Right lobe of liver (tissue), 6 donors: ENCODE data around the gene DDX42. TPM values are rescaled to one million over a fixed set of nuclear protein-coding genes. Genes with fewer than 3 reads are reported as not detected.
A peak's percentile ranks its signal among the peaks of the same experiment; 100 is the strongest.

ENCODE experiments used
- ATAC-seq, 4 donors: fragments of 200-7000 bp; cut with Tn5 transposase; one replicate each; pipeline ENCODE4 v1.9.1; 2020; ENCODE audit warnings: mild to moderate bottlenecking in 4 of 4, moderate library complexity in 4 of 4
- DNase-seq, 3 donors: peaks; one replicate each; pipeline ENCODE4 v3.0.0-alpha.2; 2020
- H3K27ac ChIP-seq, 3 donors: fragments of 200-600 bp; one replicate each; pipeline ENCODE4 v1.8.0; 2022
- H3K27me3 ChIP-seq, 2 donors: fragments of 200-600 bp; one replicate each; pipeline ENCODE4 v1.8.0; 2022
- H3K36me3 ChIP-seq, 4 donors: fragments of 200-600 bp; sonication (generic) in 1 of 4; one replicate each; pipeline versions ENCODE4 v1.5.1 to v1.8.0; 2017 to 2022; ENCODE audit warnings: control low read depth in 1 of 4
- H3K4me1 ChIP-seq, 4 donors: fragments of 200-600 bp; sonication (generic) in 1 of 4; one replicate each; pipeline versions ENCODE4 v1.5.1 to v1.8.0; 2017 to 2022; ENCODE audit warnings: control low read depth in 1 of 4
- H3K4me3 ChIP-seq, 3 donors: fragments of 200-600 bp; one replicate each; pipeline ENCODE4 v1.8.0; 2022
- H3K9me3 ChIP-seq, 4 donors: fragments of 200-600 bp; sonication (generic) in 1 of 4; one replicate each; pipeline versions ENCODE4 v1.5.1 to v1.8.0; 2017 to 2022; ENCODE audit warnings: control low read depth in 1 of 4
- POLR2A ChIP-seq: fragments of 450-650 bp; IDR thresholded peaks from one replicate; pipeline ENCODE4 v1.6.1; 2017; ENCODE audit warnings: antibody characterized with exemption, mild to moderate bottlenecking
- WGBS: methylation state at CpG from one replicate; pipeline ENCODE4 v1.1.6; 2018; ENCODE audit warnings: low coverage, low lambda C conversion rate; ENCODE audit not compliant: insufficient coverage; ENCODE audit errors: missing lambda C conversion rate; 5-methylcytosine and 5-hydroxymethylcytosine counted together
- intact Hi-C, 2 donors: fragments of 100-400 bp; cut with DNase I; formaldehyde crosslinking; loops; one replicate each; pipeline versions ENCODE4 v1.11.2 to v1.14.1; 2022
- total RNA-seq, 6 experiments: library from RNA; depleted of rRNA in 2 of 6; stranded (reverse); fragments of >200 nt in 2 of 6; fragmentation: NEBNext Ultra II Directional in 3 of 6; extraction: Animal tissue kit (Norgen Biotek cat#: 25700) in 3 of 6; gene quantifications; one replicate each; pipeline versions ENCODE4 v1.1.0 to v1.2.4, GENCODE V29; 2016 to 2023
- TF ChIP-seq, protein P1 (sequence below), 4 donors: fragments of 200-600 bp in 3 of 4; fragments of 450-650 bp in 1 of 4; IDR thresholded peaks; one replicate each; pipeline versions ENCODE4 v1.5.1 to v1.8.0; 2016 to 2022; ENCODE audit warnings: antibody characterized with exemption in 4 of 4, mild to moderate bottlenecking in 2 of 4
- donor health status: DM: no; HTN: yes; CAD: no.
- donor health status: DM: no; HTN: no; CAD: no.
- donor health status: DM: no; HTN: no; CAD: no.
- donor health status: DM: no; HTN: yes; CAD: no.
- donor health status: DM: no; HTN: yes; CAD: no.

Gene DDX42
- total RNA-seq, 6 experiments from 2014 or later: 28.5 to 45.2 (median 36.2) TPM

DNA sequence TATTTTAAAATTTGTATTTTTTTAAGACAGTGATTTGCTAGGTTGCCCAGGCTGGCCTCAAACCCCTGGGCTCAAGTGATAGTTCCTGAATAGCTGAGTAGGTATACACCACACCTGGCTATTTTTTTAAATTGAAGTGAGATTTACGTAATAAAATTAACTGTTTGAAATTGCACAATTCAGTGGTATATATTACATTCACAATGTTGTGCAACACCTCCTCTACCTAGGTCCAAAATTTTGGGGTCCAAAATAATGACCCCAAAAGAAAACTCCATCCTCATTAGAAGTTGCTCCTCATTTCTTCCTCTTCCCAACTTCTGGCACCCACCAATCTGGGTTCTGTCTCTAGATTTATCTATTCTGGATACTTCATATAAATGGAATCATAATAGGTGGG lies 71.5 kb downstream of the DDX42 start:
- no peak for TF ChIP-seq POLR2A
- TF ChIP-seq, protein P1, sequence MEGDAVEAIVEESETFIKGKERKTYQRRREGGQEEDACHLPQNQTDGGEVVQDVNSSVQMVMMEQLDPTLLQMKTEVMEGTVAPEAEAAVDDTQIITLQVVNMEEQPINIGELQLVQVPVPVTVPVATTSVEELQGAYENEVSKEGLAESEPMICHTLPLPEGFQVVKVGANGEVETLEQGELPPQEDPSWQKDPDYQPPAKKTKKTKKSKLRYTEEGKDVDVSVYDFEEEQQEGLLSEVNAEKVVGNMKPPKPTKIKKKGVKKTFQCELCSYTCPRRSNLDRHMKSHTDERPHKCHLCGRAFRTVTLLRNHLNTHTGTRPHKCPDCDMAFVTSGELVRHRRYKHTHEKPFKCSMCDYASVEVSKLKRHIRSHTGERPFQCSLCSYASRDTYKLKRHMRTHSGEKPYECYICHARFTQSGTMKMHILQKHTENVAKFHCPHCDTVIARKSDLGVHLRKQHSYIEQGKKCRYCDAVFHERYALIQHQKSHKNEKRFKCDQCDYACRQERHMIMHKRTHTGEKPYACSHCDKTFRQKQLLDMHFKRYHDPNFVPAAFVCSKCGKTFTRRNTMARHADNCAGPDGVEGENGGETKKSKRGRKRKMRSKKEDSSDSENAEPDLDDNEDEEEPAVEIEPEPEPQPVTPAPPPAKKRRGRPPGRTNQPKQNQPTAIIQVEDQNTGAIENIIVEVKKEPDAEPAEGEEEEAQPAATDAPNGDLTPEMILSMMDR (IDR thresholded peaks at IDR 0.05): no peak
- intact Hi-C loops: no loop called here
- no peak overlapping the region for H3K27ac ChIP-seq
- H3K9me3 ChIP-seq: peaks cover 0 to 3% (median 0%) of the 10 kb centered on the region in 4 donors
- DNase-seq: no peak
- ATAC-seq: no peak
- H3K4me3 ChIP-seq: no peak overlapping the region
- peaks cover 3 to 17% (median 10%) of the 10 kb centered on the region in 4 donors for H3K4me1 ChIP-seq
- H3K27me3 ChIP-seq: no peaks in the 10 kb centered on the region
- H3K36me3 ChIP-seq: no peaks in the 10 kb centered on the region
- WGBS: 4% methylated on average over 1 of the region's 1 CpG

DNA sequence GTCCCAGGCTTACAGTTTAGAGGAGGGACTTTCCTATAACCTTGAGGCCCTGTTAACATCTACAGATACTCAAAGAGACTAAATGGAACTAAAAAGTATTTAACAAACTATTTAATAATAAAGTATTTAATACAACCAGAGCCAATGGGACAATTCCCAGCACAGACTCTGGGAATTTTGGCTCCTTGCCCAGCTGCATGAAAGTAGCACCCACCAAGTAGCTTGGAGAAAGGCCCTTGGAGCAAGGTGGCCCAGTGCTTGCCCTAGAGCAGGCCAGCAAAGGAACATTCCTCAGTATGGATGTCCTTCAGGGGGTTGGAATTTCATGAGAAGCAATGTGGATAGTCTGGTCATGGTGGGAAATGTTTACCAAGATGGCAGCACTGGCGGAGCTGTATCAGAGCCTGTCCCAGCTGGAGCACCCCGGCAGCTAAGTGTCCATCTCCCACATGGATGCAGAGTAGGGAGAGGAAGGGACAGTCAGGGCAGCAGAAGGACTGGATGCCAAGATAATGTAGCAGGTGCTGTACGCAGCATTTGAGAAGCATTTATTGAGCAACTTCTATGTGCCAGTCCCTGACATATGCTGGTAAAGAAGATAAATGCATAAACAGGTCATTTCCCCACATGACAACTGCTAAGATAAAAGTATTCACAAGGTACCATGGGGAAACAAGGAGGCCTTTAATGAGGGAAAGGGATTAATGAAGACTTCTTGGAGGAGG lies 73.7 kb downstream of the DDX42 start:
- Histone ChIP-seq H3K27me3 (no peaks in the 10 kb centered on the region), H3K4me1 (peaks cover 0 to 6% (median 3%) of the 10 kb centered on the region in 4 donors), H3K36me3 (no peaks in the 10 kb centered on the region), H3K27ac (no peak overlapping the region), H3K4me3 (no peak overlapping the region), H3K9me3 (peaks cover 0 to under 1% (median 0%) of the 10 kb centered on the region in 4 donors)
- DNase-seq (no peak), ATAC-seq (no peak)
- intact Hi-C loops: no loop called here
- WGBS: 0% methylated on average over 1 of the region's 3 CpGs
- no peak for TF ChIP-seq POLR2A
- TF ChIP-seq, protein P1 (IDR thresholded peaks at IDR 0.05): no peak

DNA sequence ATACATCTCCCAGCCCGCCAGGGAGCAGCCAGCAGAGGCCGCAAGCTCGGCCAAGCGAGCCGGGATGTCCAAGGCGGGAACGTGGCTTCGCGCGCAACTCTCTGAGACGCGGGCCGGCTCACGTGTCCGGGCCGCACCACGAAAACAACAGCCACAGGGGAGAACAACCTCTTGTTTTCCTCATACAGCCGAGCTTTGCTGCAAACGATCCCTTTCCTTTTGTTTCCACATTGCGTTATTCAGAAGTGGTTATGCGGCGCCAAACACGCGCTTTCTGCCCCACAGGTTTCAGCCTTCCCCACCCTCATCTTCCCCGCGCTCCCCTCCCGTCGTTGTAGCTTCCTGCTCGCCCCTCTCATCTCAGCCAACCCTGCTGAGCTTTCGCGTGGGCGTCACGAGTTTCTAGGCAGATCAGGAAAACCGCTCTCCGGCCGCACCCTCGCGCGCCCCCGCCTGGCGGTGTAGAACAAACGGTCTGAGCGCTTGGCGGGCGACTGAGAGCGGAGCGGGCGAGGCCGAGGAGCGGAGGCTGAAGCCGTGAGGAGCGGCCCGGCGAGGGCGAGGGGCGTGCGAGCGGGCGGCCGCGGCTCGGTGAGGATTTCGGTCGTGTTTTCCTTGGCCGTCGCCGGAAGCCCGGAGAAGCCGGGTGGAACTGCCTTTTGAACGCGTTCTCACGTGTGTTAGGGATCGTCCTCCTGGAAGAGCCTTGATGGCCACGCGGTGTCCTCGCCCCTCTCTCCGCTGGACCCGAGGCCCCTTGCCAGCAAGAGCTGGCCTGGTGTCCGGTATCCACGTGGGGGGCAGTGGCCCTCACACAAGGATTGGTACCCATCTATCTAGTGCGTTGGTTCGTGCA lies 75.1 kb downstream of the DDX42 start:
- ATAC-seq (peak; percentile 94 to 99 (median 96)), DNase-seq (peak; percentile 90 to 95 (median 94))
- Histone ChIP-seq H3K9me3 (no peaks in the 10 kb centered on the region), H3K4me3 (peak overlapping the region; percentile 14 to 35 (median 18)), H3K4me1 (no peaks in the 10 kb centered on the region), H3K27ac (peak overlapping the region in 2 of 3 donors; percentile 34 to 35), H3K36me3 (no peaks in the 10 kb centered on the region), H3K27me3 (no peaks in the 10 kb centered on the region)
- intact Hi-C loops: no loop called here
- WGBS: 2% methylated on average over 32 of the region's 82 CpGs
- TF ChIP-seq, protein P1 (IDR thresholded peaks at IDR 0.05): peak; percentile 45 to 70 (median 50)
- no peak for TF ChIP-seq POLR2A

DNA sequence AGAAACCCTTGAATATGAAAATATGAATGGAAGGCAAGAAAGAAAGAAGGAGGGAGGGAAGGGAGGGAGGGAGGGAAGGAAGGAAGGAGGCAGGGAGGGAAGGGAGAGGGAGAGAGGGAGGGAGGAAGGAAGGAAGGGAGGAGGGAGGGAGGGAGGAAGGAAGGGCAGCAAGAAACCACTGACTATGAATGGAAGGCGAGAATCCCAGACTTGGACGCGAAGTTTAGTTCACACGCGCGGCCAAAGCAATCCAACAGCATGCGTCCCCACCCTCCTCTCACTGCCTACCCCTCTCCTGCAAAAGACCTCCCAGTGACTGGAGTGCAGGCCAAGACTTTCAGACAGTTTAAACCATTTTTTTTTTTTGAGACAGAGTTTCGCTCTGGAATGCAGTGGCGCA lies 76.4 kb downstream of the DDX42 start:
- TF ChIP-seq POLR2A: no peak
- TF ChIP-seq, protein P1 (IDR thresholded peaks at IDR 0.05): no peak
- Histone ChIP-seq H3K36me3 (no peaks in the 10 kb centered on the region), H3K9me3 (no peaks in the 10 kb centered on the region), H3K4me3 (no peak overlapping the region), H3K4me1 (no peaks in the 10 kb centered on the region), H3K27ac (no peak overlapping the region), H3K27me3 (no peaks in the 10 kb centered on the region)
- ATAC-seq: no peak
- no peak for DNase-seq
- intact Hi-C loops: no loop called here
- WGBS: 78% methylated on average over 4 of the region's 9 CpGs
